Fibroblast of lung (primary cell): ENCODE measurements around the gene CCL5.

Experiments used
- CTCF ChIP-seq, 2 donors: IDR thresholded peaks in 1 of 2; conservative IDR thresholded peaks in 1 of 2; 1 replicate in 1 of 2; 2 replicates in 1 of 2; pipeline ENCODE4 v1.5.1; 2011 to 2012; ENCODE audit warnings: low read length in 2 of 2, control low read depth in 1 of 2, inconsistent platforms in 1 of 2, low read depth in 1 of 2, mild to moderate bottlenecking in 1 of 2
- EZH2 ChIP-seq: IDR thresholded peaks from 2 replicates; pipeline ENCODE4 v1.5.1; 2012; ENCODE audit warnings: low read length, control low read depth, mild to moderate bottlenecking; ENCODE audit errors: missing control alignments

GRCh38 chr17:35870906-35871819, 9.0 kb downstream of the CCL5 start:
- no peak for TF ChIP-seq CTCF (conservative IDR thresholded peaks at IDR 0.05 in 1 of 2, IDR thresholded peaks at IDR 0.05 in 1 of 2; ENCODE audit: low read depth in 1 of 2, low read length in 2 of 2)
- no peak for TF ChIP-seq EZH2
